Activated CD8-positive, alpha-beta memory T cell treated with anti-CD3 and anti-CD28 coated beads, Interleukin-2, amount 10 ng/mL, durations not matched to agents 7 days and 5 days (primary cell): ENCODE measurements around the gene DUSP15. TPM values are rescaled to one million over a fixed set of nuclear protein-coding genes. Genes with fewer than 3 reads are reported as not detected.
"Not testable (repeated sequence)": the region's sequence is repeated elsewhere in the genome, so short reads cannot be mapped to it uniquely, and the experiment has no call there.

ENCODE experiments used
- ATAC-seq: fragments of 150-1000 bp; cut with Tn5 transposase; one replicate; pipeline ENCODE4 v1.10.0; 2021; ENCODE audit warnings: moderate library complexity
- CTCF ChIA-PET: fragments of 350-600 bp; sonication (Branson Sonifier 250); formaldehyde crosslinking; loops from one replicate; lab custom pipeline; 2021; ENCODE audit warnings: antibody characterized with exemption; lab: Charles Lee
- DNase-seq: peaks from one replicate; pipeline ENCODE4 v3.0.0-alpha.2; 2020
- H3K27ac Mint-ChIP-seq: one replicate; pipeline ENCODE4 v1.8.0; 2021; ENCODE audit warnings: mild to moderate bottlenecking, mixed read lengths
- H3K27me3 Mint-ChIP-seq: one replicate; pipeline ENCODE4 v1.8.0; 2021; ENCODE audit warnings: mixed read lengths
- H3K36me3 Mint-ChIP-seq: one replicate; pipeline ENCODE4 v1.8.0; 2021; ENCODE audit warnings: mild to moderate bottlenecking, mixed read lengths
- H3K4me1 Mint-ChIP-seq: one replicate; pipeline ENCODE4 v1.8.0; 2021; ENCODE audit warnings: mixed read lengths
- H3K4me3 Mint-ChIP-seq: one replicate; pipeline ENCODE4 v1.8.0; 2021; ENCODE audit warnings: mild to moderate bottlenecking, moderate library complexity, mixed read lengths
- H3K9me3 Mint-ChIP-seq: one replicate; pipeline ENCODE4 v1.8.0; 2022; ENCODE audit warnings: low read depth, mixed read lengths
- total RNA-seq, 2 experiments: library from RNA; stranded (reverse); gene quantifications; one replicate each; pipeline ENCODE4 v1.2.3, GENCODE V29; 2021

The DUSP15 gene
- total RNA-seq, 2 experiments from 2014 or later = not detected

DNA sequence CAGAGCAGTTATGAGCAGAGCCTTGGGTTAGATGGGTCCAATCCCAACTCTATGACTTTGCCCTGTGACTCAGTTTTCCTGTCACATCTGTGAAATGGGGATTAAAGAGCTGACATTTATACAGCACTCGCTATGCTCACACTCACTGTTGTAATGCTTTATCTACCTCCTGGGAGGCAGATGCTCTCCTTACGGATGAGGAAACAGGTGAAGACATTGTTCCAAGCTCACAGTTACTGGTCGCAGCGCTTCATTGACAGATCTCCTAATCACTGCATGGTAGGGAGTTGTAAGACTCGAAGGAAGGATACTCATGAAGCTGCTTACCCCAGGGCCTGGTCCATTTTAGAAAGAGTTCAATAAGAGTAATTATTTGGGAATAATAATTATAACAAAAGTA lies 54.1 kb downstream of the DUSP15 start:
- H3K36me3 Mint-ChIP-seq = no peaks in the 10 kb centered on the region
- H3K4me3 Mint-ChIP-seq = no peak overlapping the region
- DNase-seq = no peak
- CTCF ChIA-PET = interaction anchor here (0.6 to 3.1 kb wide), 4 partner anchors 19 to 51 kb away, joined by 3 to 11 read pairs (median 3); no protein-coding TSS in a partner anchor
- no peaks in the 10 kb centered on the region for H3K27me3 Mint-ChIP-seq
- no peaks in the 10 kb centered on the region for H3K4me1 Mint-ChIP-seq
- no peaks in the 10 kb centered on the region for H3K9me3 Mint-ChIP-seq
- no peak overlapping the region for H3K27ac Mint-ChIP-seq
- ATAC-seq = no peak

DNA sequence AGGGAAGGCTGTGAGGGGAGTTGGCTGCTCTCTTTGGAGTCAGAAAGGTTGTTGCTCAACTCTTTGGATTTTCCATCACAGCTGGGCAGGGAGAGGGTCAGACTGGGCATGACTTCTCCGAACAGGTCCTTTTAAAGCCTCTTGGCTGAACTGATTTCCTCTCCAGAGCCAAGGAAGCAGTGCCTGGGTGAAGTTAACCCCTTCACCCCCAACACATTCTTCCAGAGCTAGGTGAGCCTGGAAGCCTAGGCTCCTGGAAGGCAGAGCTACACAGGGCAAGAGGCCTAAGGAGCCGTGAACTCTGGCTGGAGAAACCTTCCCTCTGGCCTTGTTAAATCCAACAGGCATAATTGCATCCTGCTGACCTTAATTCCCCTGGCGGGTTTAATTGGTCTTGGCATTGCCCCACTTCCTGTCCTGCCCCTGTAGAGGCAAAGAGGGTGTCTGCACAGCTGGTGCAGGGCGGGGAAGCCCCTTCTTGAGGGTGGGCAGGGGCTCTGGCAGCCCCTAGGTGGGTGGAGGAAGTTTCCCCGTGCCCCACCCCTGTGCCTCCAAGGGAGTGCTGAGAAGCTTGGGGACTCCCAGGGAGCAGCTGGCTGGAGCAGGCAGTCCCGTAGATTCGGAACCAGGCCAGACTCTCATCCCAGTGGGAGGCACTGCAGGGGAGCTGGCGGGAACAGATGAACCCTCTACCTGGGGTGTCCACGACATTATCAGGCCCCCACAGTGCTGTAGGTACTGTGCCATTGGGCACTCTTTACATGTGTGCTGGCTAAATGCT lies 54.7 kb downstream of the DUSP15 start:
- no peaks in the 10 kb centered on the region for H3K9me3 Mint-ChIP-seq
- no peaks in the 10 kb centered on the region for H3K4me1 Mint-ChIP-seq
- no peak for ATAC-seq
- H3K4me3 Mint-ChIP-seq = no peak overlapping the region
- DNase-seq = no peak
- no peaks in the 10 kb centered on the region for H3K27me3 Mint-ChIP-seq
- CTCF ChIA-PET = interaction anchor here (2.5 to 3.1 kb wide), 3 partner anchors 8 to 36 kb away, joined by 8 to 11 read pairs (median 9); no protein-coding TSS in a partner anchor
- H3K27ac Mint-ChIP-seq = no peak overlapping the region
- H3K36me3 Mint-ChIP-seq = no peaks in the 10 kb centered on the region

DNA sequence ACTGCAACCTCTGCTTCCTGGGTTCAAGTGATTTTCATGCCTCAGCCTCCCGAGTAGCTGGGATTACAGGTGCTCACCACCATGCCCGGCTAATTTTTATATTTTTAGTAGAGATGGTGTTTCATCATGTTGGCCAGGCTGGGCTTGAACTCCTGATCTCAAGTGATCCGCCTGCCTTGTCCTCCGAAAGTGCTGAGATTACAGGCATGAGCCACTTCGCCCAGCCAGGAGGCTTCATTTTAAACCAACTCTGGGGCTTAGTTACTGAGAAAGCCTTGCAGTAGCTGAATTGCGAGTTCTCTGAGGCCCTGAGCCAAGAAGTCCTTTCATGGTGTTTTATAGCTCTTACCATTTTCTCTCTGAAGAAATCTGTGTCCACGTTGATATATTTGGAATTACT lies 56.2 kb downstream of the DUSP15 start:
- H3K36me3 Mint-ChIP-seq, DNase-seq, H3K4me3 Mint-ChIP-seq, H3K9me3 Mint-ChIP-seq, H3K4me1 Mint-ChIP-seq, H3K27ac Mint-ChIP-seq, H3K27me3 Mint-ChIP-seq, ATAC-seq: not testable (repeated sequence)
- CTCF ChIA-PET = interaction anchor here (1.2 to 3.0 kb wide), 3 partner anchors 8 to 33 kb away, joined by 3 to 9 read pairs (median 8); no protein-coding TSS in a partner anchor

DNA sequence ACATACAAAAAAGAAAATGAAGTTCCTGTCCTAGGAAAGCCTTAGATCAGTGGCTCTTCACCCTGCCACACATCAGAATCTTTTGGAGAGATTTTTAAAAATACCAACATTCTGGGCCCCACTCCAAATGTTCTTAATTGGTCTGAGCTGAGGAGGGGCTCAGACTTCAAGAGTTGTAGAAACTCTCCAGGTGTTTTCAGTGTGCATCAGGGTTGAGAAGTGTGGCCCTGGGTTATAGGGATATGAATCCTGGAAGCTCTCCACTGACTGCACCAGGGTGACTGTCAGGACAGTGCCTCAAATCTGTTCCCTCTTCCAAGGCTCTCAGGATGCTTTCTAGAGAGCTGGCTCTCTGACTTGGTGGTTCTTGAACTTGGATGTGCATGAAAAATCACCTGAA lies 56.7 kb downstream of the DUSP15 start:
- Mint-ChIP-seq H3K27me3 (no peaks in the 10 kb centered on the region), H3K36me3 (no peaks in the 10 kb centered on the region), H3K4me1 (no peaks in the 10 kb centered on the region), H3K4me3 (no peak overlapping the region), H3K9me3 (no peaks in the 10 kb centered on the region), H3K27ac (no peak overlapping the region)
- CTCF ChIA-PET = interaction anchor here (1.2 to 3.0 kb wide), 3 partner anchors 9 to 33 kb away, joined by 3 to 9 read pairs (median 8); no protein-coding TSS in a partner anchor
- no peak for ATAC-seq
- DNase-seq = no peak

DNA sequence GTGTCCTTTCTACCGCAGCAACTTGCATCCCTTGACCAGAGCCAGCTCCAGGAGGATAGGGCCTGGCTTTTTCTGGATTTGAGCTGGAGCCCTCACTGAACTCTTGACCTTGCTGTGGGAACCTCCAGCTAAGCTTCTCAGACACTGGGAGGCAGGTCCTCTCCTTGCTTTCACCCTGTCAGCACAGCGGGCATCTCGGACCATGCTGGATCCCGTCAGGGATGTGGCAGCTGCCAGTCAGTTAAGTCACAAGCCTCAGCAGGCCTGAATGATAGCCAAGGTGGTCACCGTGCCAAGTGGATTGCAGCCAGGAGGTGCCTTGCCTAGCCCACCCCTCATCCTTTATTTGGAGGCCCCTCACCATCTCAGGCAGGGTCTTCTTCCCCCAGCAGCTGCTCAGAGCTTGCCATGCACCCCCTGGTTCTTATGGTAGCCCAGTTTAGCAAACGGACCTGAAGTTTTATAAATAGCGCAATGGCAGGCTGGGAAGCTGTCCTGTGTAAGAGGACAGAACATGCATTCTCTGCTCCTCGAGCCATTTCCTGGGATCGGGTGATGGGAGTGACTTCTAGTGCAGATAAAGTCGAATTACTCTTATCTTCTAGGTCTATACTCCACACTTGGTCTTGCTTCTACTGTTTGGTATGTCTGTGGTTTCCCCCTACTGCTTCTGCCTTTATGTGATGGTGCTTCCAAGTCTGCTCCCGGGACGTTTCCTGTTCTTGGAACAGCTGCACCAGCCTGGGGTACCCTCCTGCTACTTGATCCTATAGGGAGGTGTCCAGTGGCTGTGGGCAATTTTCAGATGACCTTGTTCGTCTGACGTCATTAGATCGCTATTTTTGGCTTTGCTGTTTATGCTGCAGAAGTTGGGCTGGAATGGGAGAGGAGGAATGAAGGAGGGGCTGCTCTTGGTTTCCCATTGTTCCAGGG lies 58.3 kb downstream of the DUSP15 start:
- Mint-ChIP-seq H3K36me3 (peaks cover 2% of the 10 kb centered on the region), H3K9me3 (no peaks in the 10 kb centered on the region)
- no peak for ATAC-seq

DNA sequence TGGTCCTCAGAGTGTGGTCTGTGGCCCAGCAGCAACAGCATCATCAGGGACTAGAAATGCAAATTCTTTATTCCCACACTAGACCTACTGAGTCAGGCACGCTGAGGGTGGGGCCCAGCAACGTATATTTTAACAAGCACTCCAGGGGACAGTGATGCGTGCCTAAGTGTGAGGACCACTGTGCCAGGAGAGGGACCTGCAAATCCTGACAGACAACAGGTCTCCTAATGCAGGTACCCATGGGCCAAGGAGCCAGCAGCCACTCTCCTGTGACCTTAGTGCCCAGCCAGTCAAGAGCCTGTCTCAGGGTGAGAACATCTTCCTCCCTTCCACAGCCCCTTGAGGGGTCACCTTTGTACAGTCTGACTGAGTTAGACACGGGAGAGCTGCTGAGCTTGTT lies 59.1 kb downstream of the DUSP15 start:
- Mint-ChIP-seq H3K36me3 (peaks cover 6% of the 10 kb centered on the region), H3K4me3 (no peak overlapping the region), H3K9me3 (no peaks in the 10 kb centered on the region), H3K27ac (no peak overlapping the region), H3K27me3 (no peaks in the 10 kb centered on the region), H3K4me1 (peaks cover 4% of the 10 kb centered on the region)
- ATAC-seq (no peak), DNase-seq (no peak)
- CTCF ChIA-PET = interaction anchor here (4.7 kb wide), 1 partner anchor 11 kb away, joined by 33 read pairs; no protein-coding TSS in a partner anchor

More for the DNA sequence above, 58.3 kb downstream of the DUSP15 start:
- peaks cover 2% of the 10 kb centered on the region for H3K4me1 Mint-ChIP-seq
- no peak overlapping the region for H3K27ac Mint-ChIP-seq
- no peak for DNase-seq
- CTCF ChIA-PET = interaction anchor here (3.0 kb wide), 1 partner anchor 11 kb away, joined by 9 read pairs; no protein-coding TSS in a partner anchor
- no peak overlapping the region for H3K4me3 Mint-ChIP-seq
- no peaks in the 10 kb centered on the region for H3K27me3 Mint-ChIP-seq

Other genes with a start within 250 kb of the DUSP15 start
- not detected for gene COX4I2, start 232.6 kb downstream of the DUSP15 start, total RNA-seq
- 100 to 1,000 TPM in 1 of 2 experiments, 10 to 100 TPM in 1; 69.8 to 121 TPM for gene BCL2L1, start 147.7 kb downstream of the DUSP15 start, total RNA-seq
- 100 to 1,000 TPM; 148 to 159 TPM for gene TPX2, start 131.2 kb downstream of the DUSP15 start, total RNA-seq
- gene MYLK2, start 51.2 kb downstream of the DUSP15 start, total RNA-seq = 1 to 10 TPM in 1 of 2 experiments, under 1 TPM in 1; 0.42 to 1.2 TPM
- not detected for gene FOXS1, start 24.9 kb downstream of the DUSP15 start, total RNA-seq
- gene TTLL9, start 107 bp upstream of the DUSP15 start, total RNA-seq = not detected
- 10 to 100 TPM; 14.9 to 15.6 TPM for gene PDRG1, start 81.5 kb upstream of the DUSP15 start, total RNA-seq
- gene XKR7, start 97.6 kb upstream of the DUSP15 start, total RNA-seq = not detected
- gene CCM2L, start 139.9 kb upstream of the DUSP15 start, total RNA-seq = not detected
- gene HCK, start 181.7 kb upstream of the DUSP15 start, total RNA-seq = not detected
- gene TM9SF4, start 239.2 kb upstream of the DUSP15 start, total RNA-seq = 10 to 100 TPM; 35.7 to 39.1 TPM